Activated CD8-positive, alpha-beta memory T cell treated with anti-CD3 and anti-CD28 coated beads for 24 hours (primary cell): ENCODE data around the gene AKAP6.

Source experiments
- DNase-seq: peaks from one replicate; pipeline ENCODE4 v3.0.0-alpha.2; 2020

AKAP6 gene

DNA sequence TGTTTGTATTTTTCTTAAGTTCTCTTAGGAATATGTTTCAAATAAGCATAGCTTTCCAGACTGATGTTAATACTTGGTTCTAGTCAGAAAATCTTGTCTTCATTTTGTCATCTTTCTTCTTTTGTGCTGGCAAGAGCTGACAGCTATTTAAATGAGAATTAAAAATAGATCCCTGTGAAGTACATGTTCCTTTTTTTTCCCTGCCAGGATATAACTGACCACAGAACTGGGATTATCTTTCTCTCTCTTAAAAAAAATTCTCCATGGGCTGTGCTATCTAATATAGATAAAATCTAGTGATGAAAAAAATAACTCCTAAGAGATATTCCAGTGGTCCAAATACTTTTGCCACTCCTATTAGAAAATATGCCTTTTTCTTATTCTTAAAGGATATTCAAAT, 163.4 kb downstream of the AKAP6 start:
- no peak for DNase-seq

DNA sequence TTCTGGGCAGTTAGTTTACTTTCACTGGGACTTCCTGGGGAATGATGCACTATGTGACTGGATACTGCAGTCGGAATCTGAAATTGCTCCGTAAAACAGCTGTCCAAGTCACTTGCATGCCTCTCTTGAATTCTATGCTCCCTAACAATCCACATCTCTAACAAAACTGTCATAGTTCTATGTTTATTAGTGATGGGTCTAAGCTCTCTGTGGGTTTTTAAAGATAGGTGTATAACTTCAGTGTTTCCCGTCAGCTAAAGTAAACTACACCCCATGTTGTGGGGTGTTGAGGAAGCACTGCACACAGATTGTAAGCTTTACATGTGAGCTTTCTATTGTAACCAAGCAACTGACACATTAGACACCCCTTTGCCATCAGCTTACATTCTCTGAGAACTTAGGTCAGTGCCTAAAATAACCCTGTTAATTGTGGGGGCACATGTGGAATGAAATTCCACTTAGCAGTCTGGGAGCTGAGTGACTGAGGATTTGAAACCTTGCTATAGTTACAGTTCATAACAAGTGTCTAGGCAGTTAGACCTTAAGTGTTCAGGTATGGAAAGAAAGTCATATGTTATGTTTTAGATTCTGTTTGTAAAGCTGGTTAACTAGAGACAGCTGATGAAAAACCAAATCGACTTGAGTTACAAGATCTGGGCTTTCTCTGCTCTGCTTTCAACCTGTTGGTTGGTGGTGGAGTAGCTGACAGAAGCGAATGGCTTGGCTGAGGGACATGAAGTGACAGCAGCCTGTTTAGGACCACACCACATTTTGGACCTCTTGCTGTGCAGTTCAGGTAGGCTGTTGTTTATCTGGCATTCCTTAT, 165.7 kb downstream of the AKAP6 start:
- no peak for DNase-seq

DNA sequence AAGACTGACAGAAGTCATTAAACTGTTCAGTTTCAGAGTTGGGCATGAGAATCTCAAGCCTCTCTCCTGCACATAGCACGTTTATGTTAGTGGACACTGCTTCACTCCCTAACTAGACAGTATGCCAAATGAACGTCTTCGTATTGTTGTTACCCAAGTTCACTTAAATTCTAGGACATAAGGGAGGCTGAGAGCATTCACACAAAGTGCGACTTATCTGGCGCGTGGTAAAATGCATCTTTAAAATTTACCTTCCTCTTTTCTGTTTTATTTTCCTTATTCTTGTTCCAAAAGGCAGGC, 166.3 kb downstream of the AKAP6 start:
- no peak for DNase-seq

DNA sequence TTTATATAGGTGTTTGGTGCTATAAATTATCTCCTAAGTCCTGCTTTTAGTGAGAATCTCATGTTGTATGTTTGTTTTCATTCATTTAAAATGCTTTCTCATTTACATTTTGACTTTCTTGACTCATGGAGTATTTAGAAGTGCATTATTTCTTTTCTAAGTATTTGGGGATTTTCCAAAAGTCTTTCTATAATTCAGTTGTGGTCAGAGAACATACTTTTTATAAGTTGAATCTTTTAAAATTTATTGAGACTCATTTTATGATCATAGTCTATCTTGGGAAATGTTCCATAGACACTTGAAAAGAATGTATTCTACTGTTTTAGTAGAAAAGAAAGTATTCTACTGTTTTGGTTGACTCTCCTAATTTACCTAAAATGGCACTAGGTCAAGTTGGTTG, 168.2 kb downstream of the AKAP6 start:
- no peak for DNase-seq

DNA sequence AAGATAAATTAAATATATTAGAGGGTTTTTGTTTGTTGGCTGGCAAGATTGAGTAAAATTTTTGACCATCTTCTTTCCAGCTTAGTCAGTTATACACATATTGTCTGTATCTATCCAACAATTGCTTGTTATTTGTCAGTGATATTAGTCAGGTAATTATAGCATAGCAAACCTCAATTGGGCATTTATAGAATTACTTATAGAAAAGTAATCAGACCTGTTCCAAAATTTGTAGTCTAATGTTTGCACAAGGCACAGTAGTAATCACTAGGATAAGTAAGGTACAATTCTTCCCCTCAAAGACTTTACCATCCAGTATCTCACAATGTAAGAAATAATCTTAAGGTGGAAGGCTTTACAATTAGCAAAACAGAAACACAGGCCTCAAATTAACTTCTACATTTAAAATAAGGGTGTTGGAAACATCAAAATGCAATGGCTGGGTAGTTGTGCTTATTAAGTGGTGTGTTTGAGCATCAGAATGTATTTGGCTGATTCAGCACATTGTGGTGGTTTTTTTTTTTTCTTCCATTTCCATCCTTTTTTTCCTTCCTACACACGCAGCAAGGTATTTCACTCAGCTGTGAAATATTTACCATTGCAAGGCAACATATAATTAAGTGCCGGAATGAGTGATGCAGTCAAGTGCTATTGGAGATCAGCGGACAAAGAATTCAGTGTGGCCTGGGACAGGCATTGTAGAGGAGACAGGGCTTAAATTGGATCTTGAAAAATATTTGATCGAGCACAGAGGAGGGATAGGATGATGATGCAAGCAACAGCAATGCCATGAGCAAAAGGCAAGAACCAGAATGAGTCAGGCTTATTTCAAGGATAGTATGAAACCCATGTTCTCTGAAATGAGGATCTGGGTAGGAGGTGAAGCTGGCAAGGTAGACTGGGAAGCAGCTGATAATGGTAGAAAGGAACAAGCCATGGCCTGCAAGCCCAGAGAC, 178.2 kb downstream of the AKAP6 start:
- no peak for DNase-seq

DNA sequence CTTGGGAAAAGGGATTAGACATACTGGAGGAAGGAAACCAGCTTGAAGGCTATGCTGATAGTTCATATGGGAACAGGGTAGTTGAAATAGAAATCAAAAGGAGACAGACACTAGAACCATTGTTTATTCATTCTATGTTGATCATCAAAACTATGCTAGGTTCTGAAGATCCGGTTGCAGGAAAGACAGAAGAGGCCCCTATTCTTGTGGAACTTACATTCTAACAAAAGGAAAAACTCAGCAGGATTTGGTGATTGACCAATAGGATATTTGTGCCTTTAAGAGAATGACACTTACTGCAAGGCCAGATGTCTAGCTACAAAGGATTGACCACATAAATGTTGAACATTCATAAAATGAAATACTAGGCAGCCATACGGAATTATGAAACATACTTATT, 179.2 kb downstream of the AKAP6 start:
- DNase-seq: no peak

DNA sequence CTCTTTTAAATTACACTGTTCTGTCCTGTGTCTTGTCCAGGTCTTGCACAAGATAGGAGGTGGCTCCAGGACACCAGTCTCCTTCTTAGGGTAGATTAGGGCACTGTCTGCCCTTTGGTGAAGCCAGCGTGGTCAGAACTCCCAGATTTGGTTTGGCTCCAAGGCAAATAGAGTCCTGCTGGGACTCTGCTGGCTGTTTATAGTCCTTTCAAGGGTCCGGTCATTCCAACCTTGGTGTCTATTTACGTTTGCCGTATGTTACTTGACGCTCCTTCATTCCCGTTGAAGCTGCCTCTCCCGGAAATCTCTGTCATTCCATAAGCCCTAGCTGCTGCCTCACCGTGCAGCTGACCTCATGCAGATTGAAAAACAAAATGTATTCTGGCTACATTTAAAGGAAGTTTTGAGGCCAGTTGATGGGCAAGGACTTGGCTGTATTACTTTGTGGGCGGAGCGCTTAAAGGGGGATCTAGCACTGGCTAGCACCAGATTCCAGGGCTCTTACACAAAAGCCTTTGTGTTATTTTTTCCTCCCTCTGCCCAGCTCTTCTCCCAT, 180.6 kb downstream of the AKAP6 start:
- no peak for DNase-seq

DNA sequence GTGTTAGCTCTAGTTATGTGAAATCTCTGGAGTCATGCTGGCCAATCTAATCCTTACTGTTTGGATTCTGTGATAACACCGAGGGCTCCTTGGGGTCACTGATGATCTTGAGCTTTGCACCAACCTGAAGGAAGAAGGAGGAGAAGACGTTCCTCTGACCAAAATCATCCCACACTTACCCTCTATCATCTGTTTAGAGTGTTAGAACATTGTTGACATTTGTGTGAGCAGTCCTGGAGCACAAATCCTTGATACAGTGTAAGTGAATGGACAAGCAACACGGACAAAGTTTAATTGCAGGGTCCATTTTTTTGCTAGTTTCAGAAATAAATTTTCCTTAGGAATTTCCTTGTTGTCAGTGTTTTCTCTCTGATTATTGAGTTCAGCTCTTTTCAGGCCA, 181.7 kb downstream of the AKAP6 start:
- DNase-seq: no peak

DNA sequence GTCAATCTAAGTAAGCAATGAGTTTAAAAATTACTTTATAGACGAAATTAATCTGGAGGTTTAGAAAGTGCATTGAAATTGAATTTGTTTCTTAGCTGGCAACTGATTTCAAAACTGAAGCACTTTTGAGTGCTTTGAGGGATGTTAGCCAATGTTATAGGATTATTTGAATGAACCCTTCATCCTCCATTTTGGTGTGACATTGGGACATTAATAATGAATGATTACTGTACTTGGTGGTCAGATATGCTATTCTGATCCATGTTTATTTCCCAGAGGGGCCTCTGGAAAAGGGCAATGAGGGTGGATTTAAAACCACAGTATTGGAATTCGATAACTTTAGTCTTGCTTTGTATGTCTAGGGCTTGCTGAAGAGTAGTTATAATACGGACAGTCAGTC, 183.2 kb downstream of the AKAP6 start:
- no peak for DNase-seq

DNA sequence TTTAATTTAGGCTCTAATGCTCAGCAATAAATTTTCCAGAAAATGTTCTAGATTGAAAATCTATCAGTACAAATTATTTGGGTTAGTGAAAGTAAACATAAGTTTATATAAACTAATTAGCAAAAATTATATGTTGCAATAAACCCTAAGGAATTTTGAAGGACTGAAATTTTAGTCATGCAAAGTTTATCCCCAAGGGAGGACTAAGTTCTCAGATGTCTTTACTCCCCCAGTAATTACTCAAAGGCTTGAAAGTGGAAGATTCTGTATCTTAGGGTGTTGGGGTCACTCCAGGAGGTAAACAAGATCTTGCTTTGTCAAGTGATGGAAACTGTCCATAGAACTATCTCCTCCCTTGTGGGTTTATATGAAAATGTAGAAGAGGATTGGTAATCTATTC, 183.7 kb downstream of the AKAP6 start:
- no peak for DNase-seq

DNA sequence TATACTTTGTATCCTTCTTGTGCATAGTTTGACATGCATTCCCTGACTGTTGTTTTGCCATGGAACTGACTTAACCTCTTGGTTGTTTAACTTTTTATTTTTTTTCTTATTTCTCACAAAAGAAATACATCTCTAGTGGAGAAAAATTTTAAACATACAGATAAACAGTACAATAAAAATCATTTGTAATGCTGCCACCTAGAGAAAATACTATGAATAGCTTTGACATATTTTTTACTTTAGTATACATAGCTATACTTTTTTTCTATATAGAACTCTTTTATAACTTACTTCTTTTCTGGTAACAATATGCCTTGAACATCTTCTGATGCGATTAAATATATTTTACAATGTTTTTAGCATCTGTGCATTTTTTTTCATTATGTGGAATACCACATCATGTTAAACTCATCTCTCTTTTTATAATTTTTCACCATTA, 184.5 kb downstream of the AKAP6 start:
- DNase-seq: no peak

DNA sequence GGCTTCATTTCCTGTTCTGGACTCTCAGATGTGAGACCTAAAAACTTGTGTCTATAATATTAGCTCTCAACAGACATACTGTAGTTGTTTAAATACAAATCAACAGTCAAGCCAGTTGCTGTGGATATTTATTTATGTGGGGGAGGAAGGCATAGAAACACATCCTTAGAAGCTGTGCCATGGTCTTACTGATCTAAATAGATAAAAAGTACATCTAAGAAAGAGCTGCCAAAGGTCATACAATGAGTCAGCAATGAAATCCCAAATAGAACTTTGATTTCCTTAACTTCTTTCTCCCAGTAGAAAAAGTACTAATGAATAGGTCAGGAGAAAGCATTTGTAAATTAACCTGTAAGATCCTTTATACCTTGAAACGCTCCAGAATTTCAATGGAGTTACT, 185.1 kb downstream of the AKAP6 start:
- DNase-seq: no peak

DNA sequence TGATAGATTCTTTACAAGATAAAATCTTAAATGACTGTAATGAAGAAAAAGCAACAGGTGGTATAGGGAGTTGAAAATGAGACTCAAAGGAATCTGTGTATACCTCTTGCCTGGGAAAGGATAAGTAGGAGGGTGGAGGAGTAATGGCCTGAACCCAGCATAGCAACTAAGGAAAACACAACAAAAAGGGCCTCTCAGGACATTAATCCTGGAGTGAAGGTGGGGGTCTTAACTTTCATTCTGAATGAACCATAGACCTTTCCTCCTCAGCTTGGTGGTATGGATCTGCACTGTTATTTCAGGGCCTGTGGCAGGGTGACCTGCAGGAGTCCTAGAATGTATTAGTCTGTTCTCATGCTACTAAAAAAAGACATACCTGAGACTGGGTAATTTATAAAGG, 185.6 kb downstream of the AKAP6 start:
- DNase-seq: no peak

DNA sequence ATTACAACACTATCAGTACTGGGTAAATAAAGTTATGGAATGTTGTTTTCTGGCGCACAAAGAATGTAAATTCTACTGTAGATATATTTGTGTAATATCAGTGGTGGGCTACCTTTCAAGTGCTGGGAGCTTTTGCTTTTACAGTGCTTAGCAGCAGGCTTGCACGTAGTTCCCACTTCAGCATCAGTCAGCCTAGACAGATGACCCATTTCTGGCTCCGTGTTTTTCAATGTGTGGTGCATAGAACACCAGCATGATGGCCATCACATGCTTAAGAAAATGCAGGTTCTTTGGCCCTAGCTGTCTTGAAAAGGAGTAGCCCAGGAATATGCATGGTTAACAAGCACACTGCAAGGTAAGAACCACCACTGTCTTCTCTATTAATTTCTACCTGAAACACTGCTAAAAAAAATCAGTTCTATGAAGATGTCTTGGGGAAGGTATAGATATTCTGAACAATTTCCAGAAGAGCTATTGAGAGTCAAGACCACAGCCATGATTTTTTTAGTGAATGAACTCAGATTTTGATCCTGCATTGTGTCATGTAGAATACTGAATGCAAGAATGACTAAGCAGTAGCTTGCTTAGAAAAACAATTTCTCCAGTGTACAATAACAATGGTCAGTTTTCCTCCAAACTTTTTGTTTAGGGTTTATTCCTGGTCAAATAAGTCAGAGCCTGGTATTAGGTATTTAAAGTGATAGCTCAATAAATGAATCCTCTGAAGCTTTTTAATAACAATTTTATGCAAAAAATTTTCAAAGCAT, 195.7 kb downstream of the AKAP6 start:
- DNase-seq: no peak

DNA sequence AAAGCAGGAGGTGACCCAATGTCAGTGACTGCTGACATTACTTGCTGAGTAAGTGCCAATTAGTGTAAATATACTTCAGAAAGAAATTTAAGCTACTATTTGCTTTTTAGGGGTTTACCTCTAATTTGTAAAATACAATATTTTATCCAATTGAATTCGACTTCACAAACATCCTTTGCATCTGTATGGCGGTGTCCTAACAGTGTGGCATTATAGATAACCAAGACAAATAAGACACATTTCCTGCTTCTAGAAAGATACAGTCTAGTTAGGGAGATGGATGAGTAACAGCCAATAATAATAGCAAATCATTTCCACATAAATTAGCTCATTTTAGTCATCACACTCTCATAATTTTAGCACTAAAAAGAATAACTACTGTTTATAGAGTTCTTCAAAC, 196.5 kb downstream of the AKAP6 start:
- no peak for DNase-seq

DNA sequence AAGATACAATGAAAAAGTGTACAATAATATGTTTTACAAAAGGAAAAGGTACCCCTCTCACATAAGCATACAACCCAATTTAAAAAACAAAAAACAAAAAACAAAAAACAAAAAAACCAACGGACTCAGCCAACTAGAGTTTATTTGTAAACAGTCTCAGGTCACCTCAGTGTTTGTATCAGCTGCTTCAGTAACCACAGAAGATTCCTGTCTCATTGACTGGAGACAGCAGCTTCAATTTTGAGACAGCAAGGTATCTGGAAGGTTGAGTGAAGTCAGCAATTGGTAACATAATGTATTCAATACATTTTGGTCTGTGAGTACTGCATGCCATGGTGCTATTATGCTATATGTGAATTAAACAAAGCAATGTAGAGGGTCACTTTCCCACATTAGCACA, 201.7 kb downstream of the AKAP6 start:
- no peak for DNase-seq

DNA sequence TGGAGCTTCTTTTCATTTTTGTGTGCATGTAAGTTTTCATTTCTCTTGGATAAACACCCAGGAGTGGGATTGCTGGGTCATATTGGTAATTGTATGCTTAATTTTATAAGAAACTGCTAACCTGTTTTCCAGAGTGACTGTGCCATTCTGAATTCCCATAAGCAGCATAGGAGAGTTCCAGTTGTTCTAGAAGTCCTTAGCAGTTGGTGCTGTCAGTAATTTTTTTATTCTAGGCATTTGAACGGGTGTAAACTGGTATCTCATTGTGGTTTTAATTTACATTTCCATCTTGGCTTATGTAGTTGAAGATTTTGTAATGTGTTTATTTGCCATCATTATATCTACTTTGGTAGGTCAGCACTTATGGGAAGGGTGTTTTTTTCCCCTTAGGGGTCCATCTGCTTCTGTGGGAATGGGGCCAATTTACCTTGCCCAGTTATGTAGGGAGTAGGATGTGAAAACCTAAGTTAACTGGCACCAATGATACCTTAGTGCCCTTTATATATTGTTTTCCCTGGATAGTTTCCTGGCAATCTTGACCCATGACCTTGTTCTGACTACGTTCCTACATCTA, 202.9 kb downstream of the AKAP6 start:
- no peak for DNase-seq

DNA sequence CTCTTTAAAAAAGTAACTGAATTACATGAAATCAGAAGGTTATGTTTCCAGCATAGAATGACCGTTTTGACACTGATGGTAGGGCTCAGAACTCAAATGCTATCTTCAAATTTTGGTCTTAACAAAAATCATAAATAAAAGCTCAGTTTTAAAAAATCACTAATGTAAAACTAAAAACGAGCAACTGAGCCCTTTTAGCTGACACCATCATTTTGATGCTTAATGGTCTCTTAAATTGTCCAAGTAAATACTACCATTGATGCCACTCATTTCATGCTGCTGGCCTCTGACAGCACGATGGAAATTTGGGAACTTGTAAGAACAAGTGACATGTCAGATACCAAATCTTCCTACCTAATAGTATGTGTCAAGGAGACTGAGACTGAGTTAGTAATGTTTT, 205.0 kb downstream of the AKAP6 start:
- DNase-seq: no peak

DNA sequence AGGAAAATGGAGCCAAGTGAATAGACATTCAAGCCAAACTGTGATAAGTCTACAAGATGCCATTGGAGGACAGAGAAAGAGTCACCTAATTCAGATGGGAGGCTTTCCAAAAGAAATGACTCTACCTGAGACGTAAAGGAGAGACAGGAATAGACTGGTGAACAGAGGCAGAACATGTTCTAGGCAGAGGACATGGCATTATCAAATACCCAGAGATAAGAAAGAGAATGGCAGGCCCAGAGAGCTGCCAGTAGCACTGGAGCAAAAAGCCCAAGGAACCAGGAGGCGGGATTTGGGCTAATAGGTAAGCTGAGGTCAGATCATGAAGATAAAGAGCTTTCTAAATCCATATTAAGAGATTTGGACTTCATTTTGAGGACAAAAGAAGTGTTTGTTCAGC, 207.1 kb downstream of the AKAP6 start:
- no peak for DNase-seq

DNA sequence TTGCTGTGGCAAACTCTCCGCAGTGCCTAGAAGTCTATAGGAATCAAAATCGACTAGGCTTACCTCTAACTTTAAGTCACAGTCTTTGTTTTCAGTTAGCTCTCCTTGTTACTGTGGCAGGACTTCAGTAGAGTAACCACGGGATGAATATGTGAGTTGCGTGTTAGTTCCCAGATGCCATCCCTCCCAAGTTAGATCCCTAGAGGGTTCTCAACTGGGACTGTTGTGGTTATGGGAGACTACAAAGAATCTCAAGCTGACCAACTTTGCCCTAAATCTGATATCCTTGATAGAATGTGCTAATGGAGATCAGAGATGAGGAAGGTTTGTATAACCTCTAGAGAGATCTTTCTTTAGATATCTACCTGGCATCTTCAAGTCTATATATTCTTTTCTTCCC, 208.1 kb downstream of the AKAP6 start:
- no peak for DNase-seq

DNA sequence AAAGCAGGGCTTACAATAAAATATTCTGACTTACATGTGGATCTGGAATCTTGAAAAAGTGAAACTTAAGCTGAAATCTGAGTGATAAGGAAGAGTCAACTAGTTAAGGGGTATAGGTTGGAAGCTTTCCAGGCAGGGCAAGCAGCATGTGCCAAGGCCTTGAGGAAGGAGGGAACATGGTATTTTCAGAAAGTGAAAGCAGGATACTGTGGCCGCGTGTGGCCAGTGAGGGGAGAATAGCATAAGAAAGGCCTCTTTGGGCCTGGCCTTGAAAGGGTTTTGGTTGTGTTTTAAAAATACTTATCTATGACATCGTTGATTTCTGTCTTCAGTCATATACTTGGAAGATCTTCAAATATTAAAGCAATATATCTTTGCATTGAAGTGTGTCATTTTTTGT, 213.4 kb downstream of the AKAP6 start:
- DNase-seq: no peak

DNA sequence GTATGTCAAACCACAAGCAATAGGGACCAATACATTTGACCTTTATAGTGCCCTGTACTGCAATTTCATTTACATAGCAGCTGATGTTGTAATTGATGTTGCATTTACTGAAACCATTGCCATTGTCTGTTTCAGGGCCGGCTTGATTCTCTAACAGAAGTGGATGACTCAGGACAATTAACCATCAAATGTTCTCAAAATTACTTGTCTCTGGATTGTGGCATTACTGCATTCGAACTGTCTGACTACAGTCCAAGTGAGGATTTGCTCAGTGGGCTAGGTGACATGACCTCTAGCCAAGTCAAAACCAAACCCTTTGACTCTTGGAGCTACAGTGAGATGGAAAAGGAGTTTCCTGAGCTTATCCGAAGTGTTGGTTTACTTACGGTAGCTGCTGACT, 216.0 kb downstream of the AKAP6 start:
- DNase-seq: no peak
